Measurements from ENCODE around the gene ATP7A. TPM values are rescaled to one million over a fixed set of nuclear protein-coding genes. Genes with fewer than 3 reads are reported as not detected.
"Not testable (repeated sequence)": the region's sequence is repeated elsewhere in the genome, so short reads cannot be mapped to it uniquely, and the experiment has no call there.

Gene ATP7A
- total RNA-seq, 2 donors from 2014 or later = 7.3 to 9.9 TPM

DNA sequence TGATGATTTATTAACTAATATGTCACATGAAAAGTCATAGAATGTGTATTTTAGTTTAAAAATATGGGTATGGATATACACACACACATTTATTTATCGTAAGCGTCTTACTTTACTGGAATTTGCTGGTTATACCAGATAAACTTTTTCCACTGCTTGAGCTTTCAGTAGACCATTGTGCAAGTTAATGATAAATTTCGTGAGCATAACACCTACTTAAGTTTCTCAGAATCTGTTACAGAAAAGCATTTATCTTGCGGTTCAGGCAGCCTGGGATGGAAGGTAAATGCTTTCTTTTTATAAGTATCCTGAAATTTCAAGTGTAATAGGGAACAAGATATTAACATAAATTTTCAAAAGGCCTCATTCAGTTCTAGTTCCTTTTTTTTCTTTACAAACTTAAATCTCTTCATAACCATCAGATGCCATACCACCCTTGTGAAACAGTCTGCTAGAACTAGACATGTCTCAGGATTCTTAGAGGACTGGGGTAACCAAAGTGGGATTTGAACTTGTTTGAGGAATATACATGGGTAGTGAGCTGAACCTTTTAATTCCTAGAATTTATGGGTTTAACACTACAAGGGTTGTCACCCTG is 27.7 kb downstream of the ATP7A start:
- Histone ChIP-seq H3K36me3 (replicated peaks in 1 of 2; ENCODE audit: insufficient read depth in 1 of 2, low read depth in 2 of 2) (no peaks in the 10 kb centered on the region), H3K27ac (peak overlapping the region in 1 of 4 donors; percentile 57), H3K4me3 (no peak overlapping the region), H3K27me3 (no peaks in the 10 kb centered on the region), H3K9me3 (no peaks in the 10 kb centered on the region), H3K4me1 (peaks cover 23% of the 10 kb centered on the region)
- WGBS, 2 donors = 12 to 16% methylated on average over 4 of the region's 4 CpGs
- intact Hi-C loops (cut with DNase I) = no loop called here
- no peak for ATAC-seq
- TF ChIP-seq POLR2A (IDR thresholded peaks at IDR 0.05) = no peak
- TF ChIP-seq, protein P1, sequence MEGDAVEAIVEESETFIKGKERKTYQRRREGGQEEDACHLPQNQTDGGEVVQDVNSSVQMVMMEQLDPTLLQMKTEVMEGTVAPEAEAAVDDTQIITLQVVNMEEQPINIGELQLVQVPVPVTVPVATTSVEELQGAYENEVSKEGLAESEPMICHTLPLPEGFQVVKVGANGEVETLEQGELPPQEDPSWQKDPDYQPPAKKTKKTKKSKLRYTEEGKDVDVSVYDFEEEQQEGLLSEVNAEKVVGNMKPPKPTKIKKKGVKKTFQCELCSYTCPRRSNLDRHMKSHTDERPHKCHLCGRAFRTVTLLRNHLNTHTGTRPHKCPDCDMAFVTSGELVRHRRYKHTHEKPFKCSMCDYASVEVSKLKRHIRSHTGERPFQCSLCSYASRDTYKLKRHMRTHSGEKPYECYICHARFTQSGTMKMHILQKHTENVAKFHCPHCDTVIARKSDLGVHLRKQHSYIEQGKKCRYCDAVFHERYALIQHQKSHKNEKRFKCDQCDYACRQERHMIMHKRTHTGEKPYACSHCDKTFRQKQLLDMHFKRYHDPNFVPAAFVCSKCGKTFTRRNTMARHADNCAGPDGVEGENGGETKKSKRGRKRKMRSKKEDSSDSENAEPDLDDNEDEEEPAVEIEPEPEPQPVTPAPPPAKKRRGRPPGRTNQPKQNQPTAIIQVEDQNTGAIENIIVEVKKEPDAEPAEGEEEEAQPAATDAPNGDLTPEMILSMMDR (IDR thresholded peaks at IDR 0.05) = no peak
- no peak for DNase-seq

DNA sequence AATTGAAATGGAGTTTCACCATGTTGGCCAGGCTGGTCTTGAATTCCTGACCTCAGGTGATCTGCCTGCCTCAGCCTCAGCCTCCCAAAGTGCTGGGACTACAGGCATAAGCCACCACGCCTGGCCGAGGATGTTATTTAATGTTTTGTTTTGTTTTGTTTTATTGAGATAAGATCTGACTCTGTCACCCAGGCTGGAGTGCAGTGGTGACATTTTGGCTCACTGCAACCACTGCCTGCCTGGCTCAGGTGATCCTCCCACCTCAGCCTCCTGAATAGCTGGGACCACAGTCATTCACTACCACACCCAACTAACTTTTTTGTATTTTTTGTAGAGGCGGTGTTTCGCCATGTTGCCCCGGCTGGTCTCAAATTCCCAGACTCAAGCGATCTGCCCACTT is 34.5 kb downstream of the ATP7A start:
- H3K9me3 ChIP-seq; H3K4me3 ChIP-seq; DNase-seq; H3K27me3 ChIP-seq; H3K4me1 ChIP-seq; H3K36me3 ChIP-seq (replicated peaks in 1 of 2; ENCODE audit: insufficient read depth in 1 of 2, low read depth in 2 of 2); H3K27ac ChIP-seq; intact Hi-C loops (cut with DNase I); ATAC-seq: not testable (repeated sequence)
- WGBS, 2 donors = 97 to 99% methylated on average over 6 of the region's 6 CpGs

DNA sequence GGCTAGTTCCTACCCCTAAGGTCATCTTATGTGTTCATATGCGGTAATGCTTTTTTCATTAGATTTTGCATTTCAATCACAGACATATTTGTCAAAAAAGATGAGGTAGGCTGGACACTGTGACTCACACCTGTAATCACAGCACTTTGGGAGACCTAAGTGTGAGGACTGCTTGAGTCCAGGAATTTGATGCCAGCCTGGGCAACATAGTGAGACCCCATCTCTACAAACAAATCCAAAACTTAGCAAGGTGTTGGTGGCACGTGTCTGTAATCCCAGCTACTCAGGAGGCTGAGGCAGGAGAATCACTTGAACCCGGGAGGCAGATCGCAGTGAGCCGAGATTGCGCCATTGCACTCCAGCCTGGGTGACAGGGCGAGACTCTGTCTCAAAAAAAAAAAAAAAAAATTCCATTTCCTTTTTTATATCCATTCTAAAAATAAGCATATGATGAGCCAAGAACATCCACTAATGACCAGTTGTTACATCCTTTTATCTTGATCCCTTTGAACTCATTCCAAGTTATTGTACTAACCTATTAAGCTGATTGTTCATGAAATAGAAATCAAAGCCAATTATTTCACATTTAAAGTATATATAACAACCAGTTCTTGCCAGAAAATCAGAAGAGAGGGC is 35.5 kb downstream of the ATP7A start:
- intact Hi-C loops (cut with DNase I) = no loop called here
- Histone ChIP-seq H3K27me3 (no peaks in the 10 kb centered on the region), H3K4me3 (no peak overlapping the region), H3K9me3 (no peaks in the 10 kb centered on the region), H3K27ac (no peak overlapping the region), H3K36me3 (replicated peaks in 1 of 2; ENCODE audit: insufficient read depth in 1 of 2, low read depth in 2 of 2) (no peaks in the 10 kb centered on the region), H3K4me1 (peaks cover 5% of the 10 kb centered on the region)
- DNase-seq (no peak), ATAC-seq (no peak)
- WGBS, 2 donors = 81 to 96% methylated on average over 6 to 7 of the region's 7 CpGs
- TF ChIP-seq, protein P1 (IDR thresholded peaks at IDR 0.05) = no peak
- no peak for TF ChIP-seq POLR2A (IDR thresholded peaks at IDR 0.05)

DNA sequence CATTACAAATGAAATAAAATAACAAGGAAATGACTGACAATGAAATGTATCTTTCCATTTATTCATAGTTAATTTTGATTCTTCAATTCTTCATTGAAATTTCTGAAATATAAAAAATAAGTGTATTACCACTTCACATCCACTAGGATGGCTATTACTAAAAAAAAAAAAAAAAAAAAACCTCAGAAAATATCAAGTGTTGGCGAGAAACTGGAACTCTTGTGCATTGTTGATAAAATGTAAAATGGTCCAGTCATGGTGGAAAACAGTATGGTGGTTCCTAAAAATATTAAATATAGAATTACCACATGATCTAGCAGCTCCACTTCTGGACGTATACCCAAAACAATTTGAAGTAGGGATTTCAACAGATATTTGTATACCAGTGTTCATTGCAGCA is 36.1 kb downstream of the ATP7A start:
- no peak for TF ChIP-seq POLR2A (IDR thresholded peaks at IDR 0.05)
- TF ChIP-seq, protein P1 (IDR thresholded peaks at IDR 0.05) = no peak
- WGBS, 2 donors = 93 to 98% methylated on average over 2 of the region's 2 CpGs
- ATAC-seq = no peak
- Histone ChIP-seq H3K36me3 (replicated peaks in 1 of 2; ENCODE audit: insufficient read depth in 1 of 2, low read depth in 2 of 2) (no peaks in the 10 kb centered on the region), H3K4me3 (no peak overlapping the region), H3K27ac (no peak overlapping the region), H3K9me3 (no peaks in the 10 kb centered on the region), H3K27me3 (no peaks in the 10 kb centered on the region), H3K4me1 (peaks cover 5% of the 10 kb centered on the region)
- intact Hi-C loops (cut with DNase I) = no loop called here
- no peak for DNase-seq

DNA sequence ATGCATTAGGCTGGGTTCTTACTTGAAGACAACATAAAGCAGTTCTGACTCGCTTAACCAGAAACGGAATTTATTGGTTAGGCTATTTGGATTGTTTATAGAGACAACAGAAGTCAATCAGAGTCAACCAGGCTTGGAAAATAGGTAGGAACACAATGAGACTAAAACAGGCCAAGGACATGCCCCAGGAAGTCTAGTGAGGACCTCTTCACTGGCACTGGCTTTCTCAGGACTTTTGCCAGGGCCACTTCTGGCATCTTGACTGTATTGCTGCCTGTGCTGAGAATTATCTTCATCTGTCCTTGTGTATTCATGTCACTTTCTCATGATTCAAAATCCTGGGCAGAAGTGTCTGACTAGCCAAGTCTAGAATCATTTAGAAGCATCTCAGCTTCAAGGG is 39.3 kb downstream of the ATP7A start:
- 56 to 70% methylated on average over 2 of the region's 2 CpGs for WGBS, 2 donors
- H3K27me3 ChIP-seq = no peaks in the 10 kb centered on the region
- H3K4me3 ChIP-seq = no peak overlapping the region
- intact Hi-C loops (cut with DNase I) = no loop called here
- TF ChIP-seq POLR2A (IDR thresholded peaks at IDR 0.05) = no peak
- TF ChIP-seq, protein P1 (IDR thresholded peaks at IDR 0.05) = no peak
- no peak overlapping the region for H3K27ac ChIP-seq
- no peaks in the 10 kb centered on the region for H3K9me3 ChIP-seq
- DNase-seq (peak; percentile 6 to 48 (median 18)), ATAC-seq (no peak)
- H3K36me3 ChIP-seq (replicated peaks in 1 of 2; ENCODE audit: insufficient read depth in 1 of 2, low read depth in 2 of 2) = no peaks in the 10 kb centered on the region
- peaks cover 15% of the 10 kb centered on the region for H3K4me1 ChIP-seq
